Loucy (cell line): ENCODE results near the gene MAP7D1.

ENCODE experiments used
- CTCF ChIP-seq: fragments of 200-600 bp; sonication (generic); conservative IDR thresholded peaks from 2 replicates; pipeline ENCODE4 v1.5.1; 2014; ENCODE audit warnings: mild to moderate bottlenecking, antibody characterized with exemption, low read length
- EZH2phosphoT487 ChIP-seq: fragments of 200-600 bp; IDR thresholded peaks from 2 replicates; pipeline ENCODE4 v1.6.1; 2018; ENCODE audit warnings: antibody characterized with exemption, mild to moderate bottlenecking, moderate library complexity, borderline replicate concordance

- TF ChIP-seq CTCF (no peak), EZH2phosphoT487 (no peak)
Measured at GRCh38 chr1:36107394-36107793, 48.6 kb upstream of the MAP7D1 start.
